GM21381 (cell line): ENCODE measurements around the gene CD27.
A peak's percentile ranks its signal among the peaks of the same experiment; 100 is the strongest.
"Not testable (repeated sequence)": the region's sequence is repeated elsewhere in the genome, so short reads cannot be mapped to it uniquely, and the experiment has no call there.

Experiments used
- ATAC-seq: cut with Tn5 transposase; IDR thresholded peaks from one replicate; pipeline ENCODE4 v1.9.1; 2021; ENCODE audit warnings: mild to moderate bottlenecking, moderate library complexity; ENCODE audit not compliant: unreplicated experiment

CD27 gene

DNA sequence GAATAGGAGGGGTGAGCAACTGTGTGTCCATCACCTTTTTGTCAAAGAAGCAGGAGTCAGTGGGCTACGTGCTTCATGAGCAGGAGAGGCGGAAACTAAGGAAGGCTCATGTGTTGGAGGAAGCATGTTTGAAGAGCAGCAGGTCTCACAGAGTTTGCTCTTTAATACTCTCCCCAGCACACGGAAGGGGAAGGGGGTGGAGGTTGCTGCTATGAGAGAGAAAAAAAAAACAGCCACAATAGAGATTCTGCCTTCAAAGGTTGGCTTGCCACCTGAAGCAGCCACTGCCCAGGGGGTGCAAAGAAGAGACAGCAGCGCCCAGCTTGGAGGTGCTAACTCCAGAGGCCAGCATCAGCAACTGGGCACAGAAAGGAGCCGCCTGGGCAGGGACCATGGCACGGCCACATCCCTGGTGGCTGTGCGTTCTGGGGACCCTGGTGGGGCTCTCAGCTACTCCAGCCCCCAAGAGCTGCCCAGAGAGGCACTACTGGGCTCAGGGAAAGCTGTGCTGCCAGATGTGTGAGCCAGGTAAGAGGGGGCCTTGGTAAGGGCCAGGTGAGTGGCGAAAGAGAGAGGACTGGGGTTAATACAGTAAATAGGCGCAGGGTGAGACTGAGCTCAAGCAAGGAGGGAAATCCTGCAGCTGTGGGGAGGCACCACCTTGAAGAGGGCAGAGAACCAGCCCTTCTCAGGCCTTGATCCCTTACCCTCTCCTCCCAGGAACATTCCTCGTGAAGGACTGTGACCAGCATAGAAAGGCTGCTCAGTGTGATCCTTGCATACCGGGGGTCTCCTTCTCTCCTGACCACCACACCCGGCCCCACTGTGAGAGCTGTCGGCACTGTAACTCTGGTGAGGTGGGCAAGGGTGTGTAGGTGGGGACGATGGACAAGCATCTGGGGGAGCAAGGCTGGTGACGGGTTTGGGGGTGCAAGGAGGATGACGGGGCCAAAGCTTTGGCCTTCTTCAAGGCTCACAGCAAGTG is at the start of gene CD27:
Gene CD27, plus strand, starts transcription at position 252 of the 985 bp plus-strand sequence. Its CDS starts 141 bp downstream, at position 393.
- no peak for ATAC-seq

DNA sequence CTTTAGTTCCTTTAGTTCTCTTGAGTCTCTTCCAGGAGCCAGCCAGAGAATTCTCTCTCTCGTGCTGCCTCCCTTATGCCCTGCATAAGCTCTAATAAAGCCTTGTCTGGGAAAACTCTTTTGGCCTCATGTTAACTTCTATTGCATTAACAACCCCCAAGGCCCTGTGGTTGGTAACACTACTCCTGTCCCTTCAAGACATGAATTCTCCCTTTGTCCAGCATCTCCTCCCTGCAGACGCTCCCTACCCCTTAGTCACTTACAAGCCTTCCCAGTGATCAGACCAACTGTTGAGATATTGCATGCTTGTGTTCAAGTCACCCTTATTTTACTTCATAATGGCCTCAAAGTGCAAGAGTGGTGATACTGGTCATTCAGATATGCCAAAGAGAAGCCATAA is 48.7 kb upstream of the CD27 start:
- ATAC-seq, result no peak

DNA sequence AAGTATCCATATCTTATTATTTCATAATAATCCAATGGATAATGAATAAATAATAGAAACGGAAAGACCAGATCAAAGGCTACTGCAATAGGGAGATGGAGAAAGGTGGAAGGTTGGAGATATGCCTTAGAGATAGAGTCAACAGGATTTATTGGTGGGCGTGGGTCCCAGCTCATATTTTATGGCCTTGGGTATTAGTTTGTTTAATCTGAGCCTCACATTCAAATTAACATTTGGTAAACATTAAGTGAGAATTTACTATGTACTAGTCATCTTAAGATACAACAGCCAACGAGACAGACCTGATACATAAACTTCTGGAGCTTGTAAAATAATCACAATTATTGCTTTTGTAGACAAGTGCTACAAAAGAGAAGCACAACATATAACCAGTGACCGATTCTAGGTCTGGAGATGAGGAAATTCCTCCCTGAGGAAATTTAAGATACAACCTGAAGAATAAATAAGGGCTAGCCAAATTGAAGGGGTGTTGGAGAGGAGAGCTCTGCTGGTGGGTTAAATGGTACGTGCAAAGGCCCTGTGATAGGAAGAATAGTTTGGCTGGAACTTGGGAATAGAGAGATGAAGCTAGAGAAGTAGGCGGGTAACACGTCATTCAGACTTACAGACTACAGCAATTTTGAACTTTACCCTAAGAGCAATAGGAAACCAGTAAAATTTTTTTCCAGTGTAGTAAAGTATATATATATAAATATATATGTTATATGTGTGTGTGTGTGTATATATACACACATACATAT is 44.7 kb upstream of the CD27 start:
- ATAC-seq, result no peak

DNA sequence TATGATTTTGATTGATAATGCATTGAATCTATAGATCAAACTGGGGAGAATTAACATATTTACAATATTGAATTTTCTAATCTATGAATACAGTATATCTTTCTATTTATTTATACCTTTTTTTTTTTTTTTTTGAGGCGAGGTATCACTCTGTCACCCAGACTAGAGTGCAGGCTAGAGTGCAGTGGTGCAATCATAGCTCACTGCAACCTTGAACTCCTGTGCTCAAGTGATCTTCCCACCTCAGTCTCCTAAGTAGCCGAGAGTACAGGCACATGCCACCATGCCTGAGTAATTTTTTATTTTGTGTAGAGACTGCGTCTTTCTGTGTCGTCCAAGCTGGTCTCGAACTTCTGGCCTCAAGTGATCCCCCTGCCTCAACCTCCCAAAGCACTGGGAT is 40.4 kb upstream of the CD27 start:
- no peak for ATAC-seq

DNA sequence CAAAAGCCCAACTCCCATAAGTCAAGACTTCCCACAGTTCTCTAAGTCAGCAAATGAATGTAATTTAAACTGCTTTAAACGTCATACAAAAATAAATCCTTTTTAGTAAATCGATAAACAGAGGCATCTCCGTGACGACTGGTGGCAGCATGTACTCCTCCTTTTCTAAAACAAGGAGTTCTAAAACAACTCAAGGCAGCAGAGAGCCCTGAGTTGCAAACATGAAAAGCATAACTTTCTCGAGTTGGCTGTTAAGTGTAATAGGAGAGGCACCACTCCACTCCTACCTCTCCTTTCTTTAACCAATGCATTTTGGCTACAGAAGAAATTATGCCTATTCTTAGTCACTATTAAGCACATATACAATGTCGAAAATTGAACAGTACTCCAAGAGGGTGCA is 38.8 kb upstream of the CD27 start:
- no peak for ATAC-seq

DNA sequence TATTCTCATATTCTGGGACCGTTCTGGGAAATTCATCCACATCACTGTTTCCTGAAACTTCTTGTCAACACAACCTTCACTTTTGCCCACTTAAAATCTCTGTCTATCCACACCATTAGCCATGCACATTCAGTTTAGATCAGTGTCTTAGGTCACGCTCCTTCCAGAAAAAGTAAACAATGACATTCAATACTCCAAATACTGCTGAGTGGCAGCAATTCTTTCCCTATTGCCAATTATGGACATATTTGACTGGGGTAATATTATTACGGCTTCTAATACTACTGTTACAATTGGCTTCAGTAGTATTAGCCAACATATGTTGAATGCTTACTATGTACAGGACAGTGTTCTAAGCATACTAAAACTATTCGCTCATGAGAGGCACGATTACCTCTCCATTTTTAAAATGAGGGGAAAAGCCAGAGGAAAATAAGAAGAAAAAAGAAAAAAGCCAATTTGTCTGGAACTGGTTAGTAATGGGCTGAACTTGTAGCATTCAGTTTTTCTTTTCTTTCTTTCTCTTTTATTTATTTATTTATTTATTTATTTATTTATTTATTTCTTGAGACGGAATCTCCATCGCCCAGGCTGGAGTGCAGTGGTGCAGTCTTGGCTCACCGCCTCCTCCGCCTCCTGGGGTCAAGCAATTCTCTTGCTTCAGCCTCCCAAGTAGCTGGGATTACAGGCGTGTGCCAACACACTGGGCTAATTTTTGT is 37.4 kb upstream of the CD27 start:
- ATAC-seq, result no peak

DNA sequence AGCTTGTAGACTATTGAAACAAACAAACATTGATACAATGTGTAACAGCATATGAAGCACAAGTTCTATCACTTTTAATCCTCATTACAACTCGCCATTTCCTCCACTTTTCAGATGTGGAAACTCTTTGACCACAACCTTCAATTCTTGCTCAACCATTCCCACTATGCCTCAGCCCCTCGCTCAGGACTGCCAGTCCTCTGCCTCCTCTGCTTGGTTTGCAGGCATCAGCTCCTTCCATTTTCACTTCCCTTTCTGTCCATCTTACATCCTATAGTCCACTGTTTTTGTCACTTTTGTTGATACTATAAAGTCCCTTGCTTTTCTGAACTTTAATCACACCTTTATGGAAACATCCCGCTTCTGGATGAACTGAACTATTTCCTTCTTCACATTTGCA is 28.2 kb upstream of the CD27 start:
- ATAC-seq, result no peak

DNA sequence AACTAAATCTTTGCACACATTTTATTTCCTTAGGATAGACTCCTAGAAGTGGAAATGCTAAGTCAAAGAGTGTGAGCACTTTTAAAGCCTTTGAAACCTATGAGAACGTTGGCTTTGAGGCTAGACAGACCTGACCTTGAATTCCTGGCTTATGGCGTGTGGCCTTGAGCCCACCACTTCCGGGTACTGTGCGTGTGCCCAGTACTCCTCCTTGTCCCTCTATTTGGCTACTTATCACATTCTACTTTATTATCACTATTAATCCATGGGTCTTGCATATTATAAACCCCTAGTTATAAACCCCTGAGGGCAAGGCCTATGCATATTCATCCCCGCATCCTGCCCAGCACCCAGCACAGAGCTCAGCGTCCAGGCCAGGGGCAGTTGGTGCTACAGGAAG is 26.0 kb upstream of the CD27 start:
- ATAC-seq, result no peak

DNA sequence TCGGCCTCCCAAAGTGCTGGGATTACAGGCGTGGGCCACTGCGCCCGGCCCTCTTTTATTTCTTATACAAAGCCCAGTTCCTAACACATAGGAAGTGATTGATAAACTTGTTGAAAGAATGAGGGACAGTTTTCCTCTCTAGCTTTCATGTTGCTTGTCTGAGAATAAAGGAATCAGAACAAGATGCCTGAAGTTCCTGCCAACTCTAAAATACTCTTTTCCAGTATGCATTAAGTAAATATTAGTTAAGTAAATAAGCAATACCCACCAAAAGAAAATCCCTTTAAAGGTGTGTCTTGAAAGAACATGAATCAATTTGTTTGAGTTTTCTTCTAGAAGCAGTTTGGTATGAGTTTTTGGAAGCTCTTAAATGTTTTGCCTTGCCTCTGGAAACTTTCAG is 24.4 kb upstream of the CD27 start:
- no peak for ATAC-seq

DNA sequence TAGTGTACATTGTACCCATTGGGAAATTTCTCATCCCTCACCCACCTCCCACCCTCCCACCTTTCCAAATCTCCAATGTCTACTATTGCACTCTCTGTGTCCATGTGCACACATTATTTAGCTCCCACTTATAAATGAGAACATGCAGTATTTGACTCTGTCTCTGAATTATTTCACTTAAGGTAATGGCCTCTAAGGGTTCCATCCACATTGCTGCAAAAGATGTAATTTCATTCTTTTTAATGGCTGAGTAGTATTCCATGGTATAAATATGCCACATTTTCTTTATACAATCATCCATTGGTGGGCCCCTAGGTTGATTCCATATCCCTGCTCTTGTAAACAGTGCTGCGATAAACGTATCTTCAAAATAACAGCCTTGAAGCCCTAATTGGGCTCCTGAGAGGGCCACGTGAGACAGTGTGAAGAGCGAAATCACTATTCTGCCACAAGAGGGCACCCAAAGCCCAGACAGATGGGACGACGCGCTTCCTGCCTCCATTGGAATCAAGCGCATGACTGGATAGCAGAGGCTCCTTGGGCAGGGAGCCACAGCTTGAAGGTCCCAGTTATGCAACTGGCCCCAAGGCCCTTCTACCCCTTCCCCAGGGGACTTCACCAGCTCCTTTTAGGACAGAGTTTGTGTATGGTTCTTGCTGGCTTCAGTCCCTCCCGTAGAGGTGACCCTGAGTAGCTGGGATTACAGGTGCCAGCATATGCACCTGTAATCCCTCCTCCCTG is 21.3 kb upstream of the CD27 start:
- ATAC-seq, result no peak

DNA sequence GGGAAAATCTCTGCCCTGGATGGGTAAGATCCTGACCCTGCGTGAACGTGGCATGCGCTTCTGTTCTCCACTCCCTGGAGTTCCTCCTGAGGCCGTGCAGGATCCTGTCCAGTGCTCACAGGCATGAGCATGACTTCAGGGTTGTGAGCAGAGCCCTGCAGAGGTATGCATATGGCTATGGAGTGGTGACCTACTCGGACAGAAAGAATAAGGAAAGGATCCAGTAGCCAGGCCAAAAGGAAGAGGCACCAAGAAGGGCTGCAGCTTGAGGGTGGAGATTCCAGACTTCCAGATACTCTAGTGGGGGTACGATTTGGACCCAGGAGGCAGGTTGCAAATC is 20.8 kb upstream of the CD27 start:
- no peak for ATAC-seq

DNA sequence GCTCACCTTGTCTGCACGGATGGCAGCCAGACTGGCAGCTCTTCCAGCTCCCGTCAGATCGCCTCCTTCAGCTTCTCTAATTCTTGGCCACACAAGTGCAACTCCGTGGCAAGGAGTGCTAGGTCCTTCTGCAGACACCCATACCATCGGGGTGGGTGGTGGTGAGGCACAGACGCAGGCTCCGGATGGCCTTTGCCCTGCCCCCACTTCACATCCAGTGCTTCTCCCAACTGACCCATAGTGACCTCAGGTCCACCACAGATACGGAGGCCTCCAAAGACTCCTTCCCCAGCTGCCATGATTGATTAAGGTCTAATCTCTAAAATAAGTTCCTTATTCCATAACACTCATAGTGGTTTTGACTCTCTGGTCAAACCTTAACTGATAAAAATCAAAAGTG is 19.9 kb upstream of the CD27 start:
- ATAC-seq, result no peak

DNA sequence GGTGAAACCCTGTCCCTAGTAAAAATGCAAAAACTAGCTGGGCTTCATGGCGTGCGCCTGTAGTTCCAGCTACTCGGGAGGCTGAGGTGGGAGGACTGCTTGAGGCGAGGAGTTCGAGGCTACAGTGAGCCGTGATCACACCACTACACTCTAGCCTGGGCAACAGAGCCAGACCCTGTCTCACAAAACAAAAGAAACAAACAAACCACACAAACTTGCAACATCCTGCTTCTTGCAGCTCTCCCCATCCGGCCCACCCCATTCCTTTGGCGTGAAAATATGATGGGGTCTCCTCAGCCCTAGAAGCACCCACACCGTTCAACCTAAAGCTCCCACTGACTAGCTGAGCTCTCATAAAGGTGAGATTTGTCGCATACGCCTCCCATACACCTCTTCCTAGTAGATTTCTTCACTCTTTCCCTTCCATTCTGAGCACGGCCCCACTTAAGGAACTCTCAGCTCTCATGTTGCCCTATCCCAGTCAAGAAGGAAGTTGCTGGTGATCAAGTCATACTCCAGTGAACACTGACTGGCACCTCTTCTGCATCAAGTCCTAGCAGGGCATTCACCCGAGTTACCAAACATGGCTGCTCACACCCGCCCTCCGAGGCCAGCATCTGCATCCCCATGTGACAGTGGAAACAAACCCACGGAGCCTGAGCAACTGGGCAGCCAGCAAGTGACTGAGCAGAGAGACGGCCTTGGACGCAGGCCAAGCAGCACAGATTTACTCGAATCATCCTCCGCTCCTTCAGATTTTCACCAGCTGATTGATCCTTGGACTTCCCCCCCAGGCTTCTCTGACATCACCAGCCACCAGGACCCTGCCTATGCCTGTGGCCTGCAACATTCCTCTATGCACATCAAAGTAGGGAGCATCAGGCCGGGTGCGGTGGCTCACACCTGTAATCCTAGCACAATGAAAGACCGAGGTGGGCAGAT is 18.9 kb upstream of the CD27 start:
- no peak for ATAC-seq

DNA sequence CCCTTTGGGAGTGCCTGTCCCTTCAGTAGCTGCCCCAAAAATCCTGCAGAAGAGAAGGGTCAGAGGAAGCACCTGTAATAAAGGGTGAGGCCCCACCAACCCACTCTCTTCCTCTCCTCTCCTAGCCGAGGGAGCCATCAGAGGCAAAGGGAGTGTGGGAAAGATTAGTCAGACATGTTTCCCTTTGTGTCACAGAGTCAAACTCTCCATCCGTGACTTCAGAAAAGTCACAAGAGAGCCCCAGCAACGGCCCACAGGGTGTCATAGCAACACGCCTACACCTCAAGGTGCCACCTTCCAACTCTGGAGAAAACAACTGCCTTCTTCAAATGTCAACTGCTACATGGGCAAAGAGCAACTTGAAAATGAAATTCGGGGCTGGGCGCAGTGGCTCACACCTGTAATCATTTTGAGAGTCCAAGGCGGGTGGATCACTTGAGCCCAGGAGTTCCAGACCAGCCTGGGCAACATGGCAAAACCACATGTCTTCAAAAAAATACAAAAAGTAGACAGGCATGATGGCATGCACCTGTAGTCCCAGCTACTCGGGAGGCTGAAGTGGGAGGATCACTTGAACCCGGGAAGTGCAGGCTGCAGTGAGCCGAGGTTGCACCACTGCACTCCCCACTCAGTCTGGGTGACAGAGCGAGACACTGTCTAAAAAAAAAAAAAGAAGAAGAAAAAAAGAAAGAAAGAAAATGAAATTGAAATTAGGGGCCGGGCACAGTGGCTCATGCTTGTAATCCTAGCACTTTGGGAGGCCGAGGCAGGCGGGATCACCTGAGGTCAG is 17.7 kb upstream of the CD27 start:
- ATAC-seq, result peak; percentile 63

DNA sequence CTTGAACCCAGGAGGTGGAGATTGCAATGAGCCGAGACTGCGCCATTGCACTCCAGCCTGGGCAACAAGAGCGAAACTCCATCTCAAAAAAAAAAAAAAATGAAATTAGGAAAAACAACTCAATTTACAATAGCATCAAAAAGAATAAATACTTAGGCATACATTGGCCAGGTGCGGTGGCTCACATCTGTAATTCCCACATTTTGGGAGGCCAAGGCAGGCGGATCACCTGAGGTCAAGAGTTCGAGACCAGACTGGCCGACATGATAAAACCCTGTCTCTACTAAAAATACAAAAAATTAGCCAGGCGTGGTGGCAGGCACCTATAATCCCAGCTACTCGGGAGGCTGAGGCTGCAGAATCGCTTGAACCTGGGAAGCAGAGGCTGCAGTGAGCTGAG is 17.0 kb upstream of the CD27 start:
- not testable (repeated sequence) for ATAC-seq

DNA sequence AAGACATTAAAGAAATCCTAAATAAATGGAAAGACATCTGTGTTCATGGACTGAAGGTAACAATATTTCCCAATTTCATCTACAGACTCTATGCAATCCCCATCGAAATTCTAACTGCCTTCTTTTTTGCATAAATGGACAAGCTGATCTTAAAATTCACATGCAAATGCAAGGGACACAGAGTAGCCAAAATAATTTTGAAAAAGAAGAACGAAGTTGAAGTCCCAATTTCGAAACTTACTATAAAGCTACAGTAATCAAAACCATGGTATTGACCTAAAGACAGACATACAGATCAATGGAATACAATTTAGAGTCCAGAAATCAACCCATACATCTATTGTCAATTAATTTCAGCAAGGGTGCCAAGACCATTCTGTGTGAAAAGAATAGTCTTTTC is 16.4 kb upstream of the CD27 start:
- no peak for ATAC-seq

DNA sequence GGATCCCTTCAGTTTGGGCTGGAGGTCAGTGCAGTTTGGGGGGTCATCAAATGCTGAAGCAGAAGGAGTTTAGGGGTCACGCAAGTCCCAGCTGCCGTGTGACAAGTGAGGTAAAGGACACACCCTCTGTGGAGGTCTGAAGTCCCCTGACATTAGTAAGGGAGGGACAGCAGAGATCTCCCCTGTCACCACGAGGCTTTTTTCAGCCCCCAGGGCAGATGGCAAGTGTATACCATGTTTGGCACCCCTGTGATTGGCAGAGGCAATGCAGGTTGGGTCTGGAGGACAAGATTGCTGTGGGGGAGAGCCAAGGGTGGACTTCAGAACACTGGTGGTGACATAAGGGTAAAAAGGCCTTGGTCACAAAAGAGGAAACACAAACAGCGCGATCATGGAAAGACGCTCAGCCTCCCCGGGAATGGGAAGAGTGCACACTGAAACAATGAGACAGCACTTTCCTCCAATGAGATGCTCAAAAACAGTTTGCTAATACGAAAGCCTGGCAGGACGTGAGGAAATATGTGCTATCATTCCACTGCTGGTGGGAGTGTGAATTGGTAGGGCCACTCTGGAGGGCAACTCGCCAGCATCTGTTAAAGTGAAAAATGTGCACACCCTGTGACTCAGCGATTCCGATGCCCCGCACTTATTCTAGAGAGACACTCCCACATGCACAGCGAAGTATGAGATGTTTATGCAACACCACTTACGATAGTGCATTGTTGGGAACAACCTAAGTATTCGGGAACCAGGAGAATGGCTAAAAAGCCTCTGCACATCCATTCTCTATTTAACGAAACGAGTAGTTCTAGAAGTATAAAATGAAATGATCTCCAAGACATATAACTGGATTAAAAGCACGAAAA is 14.4 kb upstream of the CD27 start:
- ATAC-seq, result no peak

DNA sequence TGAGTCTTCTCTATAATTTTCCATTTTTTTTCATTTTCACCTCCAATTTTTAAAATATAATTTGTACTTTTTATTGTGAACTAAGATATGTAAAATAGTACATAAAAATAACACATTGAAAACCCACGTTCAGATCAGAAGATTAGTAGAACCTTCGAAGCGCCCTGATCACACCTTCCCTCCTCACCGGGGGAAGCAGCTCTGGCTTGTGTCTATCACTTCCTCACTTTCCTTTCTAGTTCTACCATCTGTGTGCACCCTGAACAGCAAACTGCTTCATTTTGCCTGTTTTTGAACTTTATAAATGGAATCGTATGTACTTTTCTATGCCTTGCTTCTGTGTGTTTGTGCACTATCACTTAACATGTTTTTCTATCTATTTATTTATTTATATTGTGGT is 11.8 kb upstream of the CD27 start:
- no peak for ATAC-seq
